Suppressor macrophage (primary cell): ENCODE results near the gene KCNK3.
"Not testable (repeated sequence)": the region's sequence is repeated elsewhere in the genome, so short reads cannot be mapped to it uniquely, and the experiment has no call there.

ENCODE experiments used
- DNase-seq, 4 experiments: peaks; one replicate each; pipeline ENCODE4 v3.0.0-alpha.2; 2020 to 2022

KCNK3 gene

GRCh38 chr2:26733413-26733812 is 40.9 kb downstream of the KCNK3 start:
- no peak for DNase-seq

GRCh38 chr2:26735097-26735496 is 42.6 kb downstream of the KCNK3 start:
- DNase-seq, result no peak

- DNase-seq, result no peak
Observed at GRCh38 chr2:26735883-26736588, 43.5 kb downstream of the KCNK3 start.

GRCh38 chr2:26737221-26737620 is 44.7 kb downstream of the KCNK3 start:
- DNase-seq, result no peak

- no peak for DNase-seq
Observed at GRCh38 chr2:26738481-26738880, 46.0 kb downstream of the KCNK3 start.

GRCh38 chr2:26739514-26739913 is 47.0 kb downstream of the KCNK3 start:
- no peak for DNase-seq

GRCh38 chr2:26740346-26740745 is 47.8 kb downstream of the KCNK3 start:
- no peak for DNase-seq

- DNase-seq, result peak in 2 of 4 experiments; percentile 16 to 27
Observed at GRCh38 chr2:26740890-26741302, 48.4 kb downstream of the KCNK3 start.

GRCh38 chr2:26742048-26742770 is 49.7 kb downstream of the KCNK3 start:
- DNase-seq, result no peak

- no peak for DNase-seq
Observed at GRCh38 chr2:26743852-26744251, 51.3 kb downstream of the KCNK3 start.

- DNase-seq, result no peak
Observed at GRCh38 chr2:26744953-26745352, 52.4 kb downstream of the KCNK3 start.

- DNase-seq, result peak; percentile 86 to 93 (median 90)
Observed at GRCh38 chr2:26745609-26746327, 53.2 kb downstream of the KCNK3 start.

GRCh38 chr2:26746934-26747333 is 54.4 kb downstream of the KCNK3 start:
- no peak for DNase-seq

GRCh38 chr2:26749787-26750420 is 57.4 kb downstream of the KCNK3 start:
- not testable (repeated sequence) for DNase-seq

- DNase-seq, result not testable (repeated sequence)
Observed at GRCh38 chr2:26750467-26750866, 57.9 kb downstream of the KCNK3 start.

GRCh38 chr2:26752656-26753055 is 60.1 kb downstream of the KCNK3 start:
- no peak for DNase-seq

- DNase-seq, result no peak
Observed at GRCh38 chr2:26754539-26754938, 62.0 kb downstream of the KCNK3 start.

- peak in 1 of 4 experiments; percentile 14 for DNase-seq
Observed at GRCh38 chr2:26754972-26755670, 62.6 kb downstream of the KCNK3 start.

GRCh38 chr2:26756337-26756736 is 63.8 kb downstream of the KCNK3 start:
- DNase-seq, result peak in 3 of 4 experiments; percentile 54 to 58 (median 56)

GRCh38 chr2:26757873-26758789 is 65.6 kb downstream of the KCNK3 start:
- no peak for DNase-seq

GRCh38 chr2:26758790-26759321 is 66.3 kb downstream of the KCNK3 start:
- DNase-seq, result no peak
